Activated effector memory CD4-positive, alpha-beta T cell treated with Interleukin-2 at 50 U/mL for 16 hours (primary cell): Measurements from ENCODE around the gene ST6GALNAC3.

Experiments
- DNase-seq: peaks from one replicate; pipeline ENCODE4 v3.0.0-alpha.2; 2020

ST6GALNAC3 gene

GRCh38 chr1:76256289-76257223 is 182.0 kb downstream of the ST6GALNAC3 start:
- no peak for DNase-seq

- DNase-seq: no peak
Observed at GRCh38 chr1:76257823-76258222, 183.3 kb downstream of the ST6GALNAC3 start.

DNA sequence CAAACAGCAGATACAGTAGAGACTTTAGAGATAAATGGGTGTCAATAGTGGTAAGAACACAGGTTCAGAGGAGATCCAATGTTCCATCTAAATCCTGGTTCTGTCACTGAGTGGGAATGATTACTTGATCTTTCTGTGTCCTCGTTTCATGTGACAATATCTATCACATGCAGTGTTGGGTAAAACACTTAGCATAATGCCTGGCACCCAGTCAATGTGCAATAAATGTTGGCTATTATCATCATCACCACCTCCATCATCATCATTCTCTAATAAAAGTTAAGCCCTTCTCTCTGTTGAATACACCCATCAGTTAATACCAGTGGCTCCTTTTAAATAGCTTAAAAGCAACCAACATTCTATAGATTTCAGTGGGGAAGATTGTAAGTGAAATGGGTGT is 184.7 kb downstream of the ST6GALNAC3 start:
- DNase-seq: no peak

DNA sequence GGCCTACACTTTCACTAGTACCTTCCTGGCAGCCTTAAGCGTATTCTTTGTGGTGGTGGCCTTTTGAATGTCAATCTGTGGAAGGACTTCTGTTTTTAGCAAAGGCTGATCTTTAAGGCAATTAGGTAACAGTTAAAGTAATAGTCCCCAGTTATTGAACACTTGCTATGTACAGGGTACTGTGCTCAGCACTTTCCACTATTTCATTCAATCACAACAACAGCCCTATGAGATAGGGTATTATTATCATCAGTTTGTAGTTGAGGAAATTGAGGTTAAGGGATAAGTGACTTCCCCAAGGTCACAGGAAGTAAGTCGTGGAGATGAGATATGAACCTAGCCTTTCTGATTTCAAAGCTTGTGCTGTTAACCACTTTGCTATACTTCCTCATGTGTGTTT is 185.7 kb downstream of the ST6GALNAC3 start:
- no peak for DNase-seq

- DNase-seq: no peak
Observed at GRCh38 chr1:76262601-76263000, 188.1 kb downstream of the ST6GALNAC3 start.

DNA sequence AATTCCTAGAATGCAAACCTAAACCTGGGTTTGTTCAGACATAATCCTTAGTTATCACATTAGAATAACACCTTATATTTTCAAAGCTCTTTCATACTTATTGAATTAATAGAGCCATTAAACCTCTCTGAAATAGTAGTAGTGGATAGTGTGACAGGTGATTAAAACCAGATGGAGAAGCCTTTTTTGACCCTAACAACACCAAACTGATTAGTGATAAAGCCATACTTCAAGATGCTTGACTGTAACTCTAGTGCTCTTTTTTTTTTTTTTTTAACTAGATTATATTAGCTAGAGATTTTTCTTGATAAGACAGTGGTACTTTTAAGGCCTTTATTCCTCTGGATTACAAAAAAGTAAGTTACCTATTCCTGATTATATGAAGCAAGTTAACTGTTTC is 190.1 kb downstream of the ST6GALNAC3 start:
- DNase-seq: no peak

DNA sequence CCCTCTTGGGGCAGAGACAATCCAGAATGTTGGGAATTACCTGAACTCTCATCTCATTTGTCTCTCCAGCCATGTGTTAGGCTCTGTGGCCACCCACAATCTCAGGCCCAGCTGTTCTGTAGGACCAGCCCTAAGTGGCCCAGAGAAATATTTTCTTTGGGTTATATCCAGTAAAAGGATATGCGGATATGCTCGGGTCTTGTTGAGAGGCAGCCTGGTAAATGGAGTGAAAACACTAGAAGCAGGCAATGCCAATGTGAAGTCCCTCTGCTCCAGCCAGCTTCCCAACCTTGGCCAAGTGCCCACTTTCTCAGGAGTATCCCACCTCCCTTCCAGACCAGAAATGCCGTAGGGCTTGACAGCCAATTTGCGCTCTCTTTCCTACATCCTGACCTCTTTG is 192.2 kb downstream of the ST6GALNAC3 start:
- no peak for DNase-seq

GRCh38 chr1:76267631-76268030 is 193.1 kb downstream of the ST6GALNAC3 start:
- DNase-seq: no peak

- DNase-seq: no peak
Observed at GRCh38 chr1:76268341-76268740, 193.8 kb downstream of the ST6GALNAC3 start.

DNA sequence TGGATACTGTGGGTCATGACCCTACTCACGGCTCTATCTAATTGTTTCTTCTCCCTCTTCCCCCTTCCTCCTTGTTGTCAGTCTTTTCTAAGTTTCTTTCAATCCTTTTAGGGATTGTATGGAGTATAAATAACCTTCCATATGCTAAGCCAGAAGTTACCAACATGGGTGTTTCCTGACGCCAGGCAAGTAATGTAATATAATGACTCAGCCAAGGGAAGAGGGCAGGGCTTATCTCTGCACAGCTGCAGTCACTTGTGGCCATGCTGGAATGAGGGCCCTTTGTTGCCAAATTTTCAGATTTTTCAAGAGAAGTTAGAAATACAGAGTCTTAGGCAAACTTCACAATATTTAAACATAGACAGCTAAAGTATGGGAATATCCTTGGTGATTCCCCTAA is 194.6 kb downstream of the ST6GALNAC3 start:
- DNase-seq: no peak

GRCh38 chr1:76274302-76274701 is 199.8 kb downstream of the ST6GALNAC3 start:
- no peak for DNase-seq

- no peak for DNase-seq
Observed at GRCh38 chr1:76274718-76275117, 200.2 kb downstream of the ST6GALNAC3 start.

DNA sequence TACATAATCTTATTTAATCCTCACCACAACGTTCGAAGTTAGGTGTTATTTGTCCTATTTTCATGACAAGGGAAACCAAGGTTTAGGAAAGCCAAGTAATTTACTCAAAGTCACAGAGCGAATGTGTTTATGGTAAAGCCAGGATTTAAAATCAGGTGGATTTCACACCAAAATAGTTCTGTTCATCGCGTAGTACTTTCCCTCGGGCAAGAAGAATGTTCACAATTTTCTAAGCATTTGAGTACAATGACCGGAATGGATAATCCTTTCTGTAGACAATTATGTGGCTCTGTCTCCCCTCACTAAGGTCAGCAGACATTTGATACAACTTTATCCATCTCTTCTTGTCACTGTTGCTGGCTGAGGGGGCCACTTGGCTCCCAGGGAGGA is 204.2 kb downstream of the ST6GALNAC3 start:
- DNase-seq: no peak

DNA sequence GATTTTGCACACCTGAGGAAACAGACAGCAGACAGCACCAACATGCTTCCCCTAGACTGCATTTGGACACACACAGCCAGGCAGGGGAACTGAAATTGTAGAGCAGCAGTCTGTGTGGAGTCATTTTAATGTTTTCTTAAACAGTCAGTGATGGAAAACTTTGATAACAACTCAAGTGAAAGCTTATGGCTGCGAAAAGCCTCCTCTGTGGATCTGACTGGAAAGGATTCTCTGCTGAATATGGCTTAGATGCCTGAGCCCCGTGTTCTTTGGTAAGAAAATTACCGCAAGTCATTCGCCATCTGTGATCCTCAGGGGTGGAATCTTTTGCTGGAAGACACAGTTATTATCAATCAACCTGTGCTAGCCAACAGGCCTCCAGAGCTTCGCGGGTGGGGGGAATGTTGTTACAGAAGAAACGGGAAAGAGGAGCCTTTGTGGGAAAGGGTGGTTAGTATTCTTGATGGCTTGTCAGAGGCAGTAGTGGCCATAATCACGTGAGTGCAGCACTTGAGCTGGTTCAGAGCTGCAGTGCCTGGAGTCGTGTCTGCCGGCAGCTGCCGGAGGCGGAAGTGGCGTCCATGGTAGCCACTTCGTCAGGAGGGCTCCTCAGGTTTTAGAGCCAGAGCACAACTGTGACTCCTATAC is 204.7 kb downstream of the ST6GALNAC3 start:
- no peak for DNase-seq

- DNase-seq: no peak
Observed at GRCh38 chr1:76281306-76281705, 206.8 kb downstream of the ST6GALNAC3 start.

- DNase-seq: no peak
Observed at GRCh38 chr1:76284842-76285241, 210.3 kb downstream of the ST6GALNAC3 start.

DNA sequence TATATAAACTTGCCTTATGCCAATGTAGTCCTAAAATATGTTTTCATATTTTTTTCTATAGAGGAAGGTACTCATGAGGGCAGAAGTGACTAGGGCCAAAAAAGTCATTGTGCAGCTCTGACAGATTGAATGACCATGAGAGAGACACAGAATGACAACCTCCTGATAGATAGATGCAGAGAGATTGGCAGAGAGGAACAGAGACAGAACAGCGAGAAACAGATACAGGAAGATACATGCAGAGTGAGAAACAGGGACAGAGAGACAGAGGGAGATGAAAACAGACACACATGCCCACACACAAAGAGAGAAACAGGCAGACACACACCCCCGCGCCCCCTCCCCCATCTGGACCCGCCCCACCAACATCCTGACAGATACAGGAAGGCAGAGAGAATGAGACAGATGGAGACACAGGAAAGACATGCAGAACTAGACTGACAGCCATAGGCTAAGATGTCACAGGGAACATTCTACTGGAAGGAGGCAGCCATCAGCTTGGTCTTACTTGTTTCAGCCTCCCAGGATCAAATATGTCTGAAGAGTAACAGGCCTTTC is 211.1 kb downstream of the ST6GALNAC3 start:
- DNase-seq: no peak

- no peak for DNase-seq
Observed at GRCh38 chr1:76287917-76288316, 213.4 kb downstream of the ST6GALNAC3 start.

DNA sequence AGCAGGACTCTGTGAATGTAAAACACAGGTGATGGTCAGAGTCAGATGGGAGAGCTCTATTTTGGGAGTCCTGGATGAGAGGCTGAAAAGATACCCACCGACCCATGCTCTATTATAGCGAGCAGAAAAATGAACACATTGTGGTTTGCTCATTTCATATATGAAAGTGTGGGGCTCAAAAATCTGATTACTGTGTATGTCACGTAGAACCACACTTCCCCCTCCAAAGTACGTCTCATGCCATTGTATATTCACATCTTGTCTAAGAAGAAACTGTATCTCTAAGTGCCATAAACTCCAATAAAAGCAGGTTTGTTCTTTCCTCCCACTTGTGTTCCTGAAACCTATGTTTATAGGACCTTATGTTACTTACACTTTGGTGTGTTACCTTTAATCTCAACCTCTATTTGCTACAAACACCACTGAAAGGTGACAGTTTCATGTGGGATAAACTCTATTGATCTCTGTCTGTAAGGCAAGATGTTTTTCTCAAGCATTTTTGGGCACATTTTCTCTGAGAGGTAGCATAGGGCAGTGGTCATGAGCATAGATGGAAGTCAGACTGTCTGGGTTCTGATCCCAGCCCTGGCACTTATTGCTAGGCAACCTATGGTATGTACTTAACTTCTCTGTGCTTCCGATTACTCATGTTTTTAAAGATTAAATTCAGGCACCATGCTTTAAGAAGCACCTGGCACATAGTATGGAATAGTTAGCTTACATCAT is 214.4 kb downstream of the ST6GALNAC3 start:
- no peak for DNase-seq

DNA sequence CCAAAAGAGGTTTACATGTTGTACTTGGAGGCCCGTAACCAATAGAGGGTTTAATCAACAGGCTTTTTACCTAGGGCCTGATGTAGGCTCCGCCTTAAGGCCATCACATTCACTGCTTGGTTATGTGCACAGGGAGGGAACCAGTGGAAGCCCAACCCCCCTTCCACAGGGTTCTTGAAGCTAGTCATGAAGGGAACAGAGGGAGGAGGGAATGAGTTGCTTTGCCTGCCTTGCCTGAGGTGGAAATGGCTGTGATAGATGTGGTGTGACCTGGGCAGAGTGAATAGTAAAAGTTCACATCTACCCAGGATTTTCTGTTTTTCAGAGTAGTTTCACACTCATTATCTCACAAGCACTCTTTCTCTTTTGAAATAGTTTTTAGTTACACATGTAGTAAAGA is 215.1 kb downstream of the ST6GALNAC3 start:
- no peak for DNase-seq

DNA sequence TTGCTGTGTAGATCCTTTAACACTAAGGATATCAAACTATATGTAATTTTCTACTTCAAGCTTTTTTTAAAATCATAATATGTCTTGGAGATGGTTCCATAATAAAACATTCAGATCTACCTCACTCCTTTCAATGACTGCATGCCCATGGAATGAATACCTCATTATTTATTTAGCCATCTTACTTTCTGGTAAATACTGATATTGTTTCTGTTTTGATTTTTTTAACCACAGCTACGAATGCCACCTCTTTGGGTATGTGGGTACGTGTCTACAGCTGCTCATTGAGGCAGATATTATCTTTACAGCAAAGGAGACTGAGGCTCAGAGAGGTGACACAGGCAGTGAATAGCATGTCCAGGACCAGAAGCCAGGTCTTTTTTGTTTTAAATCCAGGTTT is 215.7 kb downstream of the ST6GALNAC3 start:
- DNase-seq: no peak

DNA sequence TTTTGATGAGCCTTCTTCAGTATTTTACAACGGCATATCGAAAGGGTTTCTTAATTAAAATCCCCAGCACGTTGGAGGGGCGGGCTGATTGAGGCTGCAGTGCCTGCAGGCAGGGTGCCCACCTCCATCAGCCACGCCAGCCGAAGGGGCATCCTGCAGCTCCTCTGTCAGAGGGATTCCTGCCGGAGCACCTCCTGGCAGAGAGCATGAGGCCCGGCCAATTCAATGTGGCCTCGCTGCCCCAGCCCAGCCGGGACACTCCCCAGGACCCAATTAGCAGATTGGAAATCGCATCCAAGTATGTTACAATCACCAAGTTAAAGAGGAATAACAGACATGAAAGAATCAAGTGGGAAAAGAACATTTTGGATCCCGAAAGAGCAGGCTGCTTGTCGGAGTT is 216.6 kb downstream of the ST6GALNAC3 start:
- DNase-seq: no peak

GRCh38 chr1:76291737-76292136 is 217.2 kb downstream of the ST6GALNAC3 start:
- no peak for DNase-seq
